OCI-LY7 (cell line): ENCODE results near the gene AGO1. TPM values are rescaled to one million over a fixed set of nuclear protein-coding genes. Genes with fewer than 3 reads are reported as not detected.

Source experiments
- BruUV-seq: library from RNA; stranded (reverse); fragments of 400-500 nt; replicated peaks from 2 replicates; lab custom pipeline; 2021; lab: Mats Ljungman, UMichigan
- CTCF ChIA-PET: fragments of 300-600 bp; sonication (Branson Sonifier 250); formaldehyde crosslinking; loops from one replicate; lab custom pipeline; 2022; ENCODE audit warnings: antibody characterized with exemption; ENCODE audit not compliant: unreplicated experiment; lab: Charles Lee
- POLR2A ChIA-PET: fragments of 300-600 bp; sonication (Branson Sonifier 250); formaldehyde crosslinking; loops from one replicate; lab custom pipeline; 2022; ENCODE audit warnings: antibody characterized with exemption; lab: Charles Lee
- DNase-seq: peaks from one replicate; pipeline ENCODE4 v3.0.0-alpha.2; 2015; ENCODE audit warnings: low spot score
- H2AFZ ChIP-seq: fragments of 200-600 bp; sonication (generic), shearing (Covaris generic); 2 replicates; pipeline ENCODE4 v1.6.1; 2014; ENCODE audit warnings: mild to moderate bottlenecking, antibody characterized with exemption, low read length, moderate library complexity
- H3K27ac ChIP-seq: fragments of 200-600 bp; sonication (generic); 2 replicates; pipeline ENCODE4 v1.5.1; 2014; ENCODE audit warnings: mixed run types, low read depth, mild to moderate bottlenecking, moderate library complexity, low read length, inconsistent platforms; ENCODE audit not compliant: poor library complexity, severe bottlenecking
- H3K36me3 ChIP-seq: fragments of 200-600 bp; sonication (generic); 2 replicates; pipeline ENCODE4 v1.6.1; 2014; ENCODE audit warnings: mild to moderate bottlenecking, antibody characterized with exemption, low read length, moderate library complexity, mixed read lengths; ENCODE audit not compliant: insufficient read depth
- H3K4me1 ChIP-seq: fragments of 200-600 bp; sonication (generic); 2 replicates; pipeline ENCODE4 v1.5.1; 2014; ENCODE audit warnings: mild to moderate bottlenecking, low read length; ENCODE audit not compliant: insufficient read depth, poor library complexity, severe bottlenecking
- H3K4me2 ChIP-seq: fragments of 200-600 bp; sonication (generic); 2 replicates; pipeline ENCODE4 v1.6.1; 2014; ENCODE audit warnings: mild to moderate bottlenecking, low read length
- H3K4me3 ChIP-seq: fragments of 200-600 bp; sonication (generic); 2 replicates; pipeline ENCODE4 v1.5.1; 2014; ENCODE audit warnings: mild to moderate bottlenecking, low read depth, low read length; ENCODE audit not compliant: poor library complexity, severe bottlenecking
- H3K79me2 ChIP-seq: fragments of 200-600 bp; sonication (generic); 2 replicates; pipeline ENCODE4 v1.6.1; 2016; ENCODE audit warnings: low read depth, mild to moderate bottlenecking, low read length, moderate library complexity, mixed read lengths; ENCODE audit not compliant: insufficient read depth
- H3K9me2 ChIP-seq: fragments of 200-600 bp; sonication (generic); 2 replicates; pipeline ENCODE4 v1.6.1; 2016; ENCODE audit warnings: mild to moderate bottlenecking, low read length, mixed read lengths; ENCODE audit not compliant: insufficient read depth
- H3K9me3 ChIP-seq: fragments of 200-600 bp; sonication (generic); 2 replicates; pipeline ENCODE4 v1.6.1; 2014; ENCODE audit warnings: mild to moderate bottlenecking, mixed run types, low read length, mixed read lengths
- H4K20me1 ChIP-seq: fragments of 200-600 bp; sonication (generic); 2 replicates; pipeline ENCODE4 v1.6.1; 2014; ENCODE audit warnings: mild to moderate bottlenecking, antibody characterized with exemption, low read length, moderate library complexity, mixed read lengths; ENCODE audit not compliant: insufficient read depth
- EZH2phosphoT487 ChIP-seq: fragments of 200-600 bp; sonication (generic); IDR thresholded peaks from 2 replicates; pipeline ENCODE4 v1.6.1; 2018; ENCODE audit warnings: low read depth, borderline replicate concordance, mild to moderate bottlenecking, mixed run types, antibody characterized with exemption, low read length, moderate library complexity, mixed read lengths
- intact Hi-C: fragments of 100-400 bp; cut with micrococcal nuclease; formaldehyde crosslinking; loops from one replicate; pipeline ENCODE4 v1.10.0; 2022; ENCODE audit not compliant: unreplicated experiment
- total RNA-seq, 2 experiments: library from RNA; depleted of rRNA in 1 of 2; stranded (reverse); fragments of >200 nt in 1 of 2; shearing (Covaris generic) in 1 of 2; gene quantifications; 2 replicates each; pipeline ENCODE4 v1.2.3, GENCODE V29; 2014 to 2022
- TF ChIP-seq, protein P1 (sequence below): fragments of 200-600 bp; sonication (generic); conservative IDR thresholded peaks from 2 replicates; pipeline ENCODE4 v1.5.1; 2014; ENCODE audit warnings: mild to moderate bottlenecking, antibody characterized with exemption, low read length, moderate library complexity, mixed read lengths

Gene AGO1
- total RNA-seq, 2 experiments from 2014 or later = 8.1 to 20.9 TPM

DNA sequence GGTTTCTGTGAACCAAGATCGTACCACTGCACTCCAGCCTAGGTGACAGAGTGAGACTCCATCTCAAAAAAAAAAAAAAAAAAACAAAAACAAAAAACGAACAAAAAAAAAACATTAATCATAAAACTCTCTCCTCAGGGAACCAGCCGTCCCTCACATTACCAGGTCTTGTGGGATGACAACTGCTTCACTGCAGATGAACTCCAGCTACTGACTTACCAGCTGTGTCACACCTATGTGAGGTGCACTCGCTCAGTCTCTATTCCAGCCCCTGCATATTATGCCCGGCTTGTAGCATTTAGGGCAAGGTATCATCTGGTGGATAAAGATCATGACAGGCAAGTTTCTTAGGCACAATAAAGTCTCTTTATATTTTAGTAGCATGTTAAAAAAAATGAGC lies 32.3 kb upstream of the AGO1 start:
- Histone ChIP-seq H3K4me2 (no peak overlapping the region), H3K79me2 (no peaks in the 10 kb centered on the region), H3K36me3 (peaks cover 4% of the 10 kb centered on the region; the same call in 1 of the 2 replicates), H3K4me3 (no peak overlapping the region), H3K27ac (no peak overlapping the region), H4K20me1 (no peaks in the 10 kb centered on the region), H3K9me3 (no peaks in the 10 kb centered on the region), H3K9me2 (no peaks in the 10 kb centered on the region), H2AFZ (no peak overlapping the region), H3K4me1 (no peaks in the 10 kb centered on the region)
- no peak for DNase-seq
- CTCF ChIA-PET = no interaction called here
- TF ChIP-seq, protein P1, sequence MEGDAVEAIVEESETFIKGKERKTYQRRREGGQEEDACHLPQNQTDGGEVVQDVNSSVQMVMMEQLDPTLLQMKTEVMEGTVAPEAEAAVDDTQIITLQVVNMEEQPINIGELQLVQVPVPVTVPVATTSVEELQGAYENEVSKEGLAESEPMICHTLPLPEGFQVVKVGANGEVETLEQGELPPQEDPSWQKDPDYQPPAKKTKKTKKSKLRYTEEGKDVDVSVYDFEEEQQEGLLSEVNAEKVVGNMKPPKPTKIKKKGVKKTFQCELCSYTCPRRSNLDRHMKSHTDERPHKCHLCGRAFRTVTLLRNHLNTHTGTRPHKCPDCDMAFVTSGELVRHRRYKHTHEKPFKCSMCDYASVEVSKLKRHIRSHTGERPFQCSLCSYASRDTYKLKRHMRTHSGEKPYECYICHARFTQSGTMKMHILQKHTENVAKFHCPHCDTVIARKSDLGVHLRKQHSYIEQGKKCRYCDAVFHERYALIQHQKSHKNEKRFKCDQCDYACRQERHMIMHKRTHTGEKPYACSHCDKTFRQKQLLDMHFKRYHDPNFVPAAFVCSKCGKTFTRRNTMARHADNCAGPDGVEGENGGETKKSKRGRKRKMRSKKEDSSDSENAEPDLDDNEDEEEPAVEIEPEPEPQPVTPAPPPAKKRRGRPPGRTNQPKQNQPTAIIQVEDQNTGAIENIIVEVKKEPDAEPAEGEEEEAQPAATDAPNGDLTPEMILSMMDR = no peak
- no peak for TF ChIP-seq EZH2phosphoT487
- BruUV-seq = no TSS peak
- intact Hi-C loops = no loop called here
- POLR2A ChIA-PET = interaction anchor here (0.7 to 1.4 kb wide), 3 partner anchors 10 to 31 kb away, joined by 3 to 4 read pairs (median 3); no protein-coding TSS in a partner anchor

DNA sequence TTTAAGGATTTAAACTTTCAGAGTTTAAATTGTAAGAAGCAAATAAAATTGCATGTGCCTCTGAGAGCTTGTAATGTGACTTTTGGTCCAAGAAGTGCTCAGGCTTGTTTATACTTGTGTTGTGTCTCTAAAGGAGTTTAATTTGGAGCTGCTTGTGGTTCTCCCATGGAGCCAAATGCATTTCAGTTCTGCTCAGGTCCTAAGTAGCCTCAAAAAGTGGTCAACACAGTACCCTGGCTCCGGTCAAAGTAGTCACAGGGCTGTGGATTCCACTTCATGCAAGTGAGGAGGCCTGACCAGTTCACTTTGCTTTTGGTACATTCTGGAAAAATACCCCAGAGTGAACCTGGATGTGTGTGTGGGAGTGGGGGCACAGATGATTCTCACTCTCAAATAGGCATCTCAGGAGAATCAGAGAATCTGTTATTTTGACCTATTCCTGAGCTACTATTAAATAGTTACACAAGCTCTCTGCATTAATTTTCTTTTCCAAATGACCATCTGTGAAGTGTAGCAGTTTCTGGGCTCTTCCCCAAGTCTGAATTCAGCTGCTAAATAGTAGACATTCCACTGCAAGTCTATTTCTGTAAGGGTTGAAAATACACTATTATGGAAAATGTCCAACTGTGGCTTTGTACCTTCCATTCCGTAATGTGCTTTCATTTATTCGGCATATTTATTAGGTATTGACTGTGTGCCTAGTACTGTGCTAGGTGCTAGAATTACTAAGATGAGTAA lies 31.7 kb upstream of the AGO1 start:
- Histone ChIP-seq H3K79me2 (no peaks in the 10 kb centered on the region), H4K20me1 (no peaks in the 10 kb centered on the region), H3K4me1 (no peaks in the 10 kb centered on the region), H3K4me2 (no peak overlapping the region), H3K9me2 (no peaks in the 10 kb centered on the region), H3K27ac (no peak overlapping the region), H3K4me3 (no peak overlapping the region), H2AFZ (no peak overlapping the region), H3K9me3 (no peaks in the 10 kb centered on the region), H3K36me3 (peaks cover 4% of the 10 kb centered on the region; the same call in 1 of the 2 replicates)
- TF ChIP-seq, protein P1 = no peak
- no peak for TF ChIP-seq EZH2phosphoT487
- intact Hi-C loops = no loop called here
- no peak for DNase-seq
- no TSS peak for BruUV-seq
- ChIA-PET CTCF (no interaction called here), POLR2A (interaction anchor here (0.7 to 1.4 kb wide), 3 partner anchors 9 to 31 kb away, joined by 3 to 4 read pairs (median 3); no protein-coding TSS in a partner anchor)

DNA sequence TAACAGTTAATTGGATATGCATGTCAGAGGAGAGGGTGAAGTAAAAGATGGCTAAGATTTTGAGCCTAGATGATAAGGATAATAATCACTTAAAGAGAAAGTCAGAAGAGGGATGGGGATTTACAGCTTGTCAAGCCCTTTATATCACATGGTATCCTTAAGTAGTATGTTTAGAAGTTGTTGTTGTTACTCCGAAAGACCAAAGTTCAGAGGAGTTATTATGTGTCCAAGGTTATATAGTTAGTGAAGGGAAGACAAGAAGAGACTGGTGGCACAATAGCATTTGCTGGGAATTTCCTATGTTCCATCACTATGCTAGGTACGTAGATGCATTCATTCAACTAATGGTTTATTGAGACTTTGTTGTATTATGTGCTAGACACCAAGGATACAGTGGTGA lies 30.8 kb upstream of the AGO1 start:
- intact Hi-C loops = no loop called here
- H3K9me2 ChIP-seq = no peaks in the 10 kb centered on the region
- H3K4me1 ChIP-seq = no peaks in the 10 kb centered on the region
- peaks cover 4% of the 10 kb centered on the region; the same call in 1 of the 2 replicates for H3K36me3 ChIP-seq
- no peaks in the 10 kb centered on the region for H3K9me3 ChIP-seq
- POLR2A ChIA-PET = no interaction called here
- H4K20me1 ChIP-seq = no peaks in the 10 kb centered on the region
- DNase-seq = no peak
- no peak overlapping the region for H2AFZ ChIP-seq
- no peak overlapping the region for H3K27ac ChIP-seq
- H3K79me2 ChIP-seq = no peaks in the 10 kb centered on the region
- H3K4me3 ChIP-seq = no peak overlapping the region
- CTCF ChIA-PET = no interaction called here
- no peak overlapping the region for H3K4me2 ChIP-seq
- no TSS peak for BruUV-seq
- TF ChIP-seq, protein P1 = no peak
- TF ChIP-seq EZH2phosphoT487 = no peak
